Type B pancreatic cell (in vitro differentiated cells): Measurements from ENCODE around the gene IL22RA1. TPM values are rescaled to one million over a fixed set of nuclear protein-coding genes. Genes with fewer than 3 reads are reported as not detected.

Experiments
- DNase-seq: peaks from one replicate; pipeline ENCODE4 v3.0.0; 2021; ENCODE audit warnings: mixed read lengths; ENCODE audit not compliant: unreplicated experiment; ENCODE audit errors: extremely low spot score
- H3K27ac Mint-ChIP-seq: 2 replicates; pipeline ENCODE4 v1.8.0; 2021; ENCODE audit warnings: mild to moderate bottlenecking, mixed read lengths
- H3K27me3 Mint-ChIP-seq: 2 replicates; pipeline ENCODE4 v1.8.0; 2021; ENCODE audit warnings: mixed read lengths
- H3K36me3 Mint-ChIP-seq: 2 replicates; pipeline ENCODE4 v1.8.0; 2021; ENCODE audit warnings: mixed read lengths
- H3K4me1 Mint-ChIP-seq: one replicate; pipeline ENCODE4 v1.8.0; 2021; ENCODE audit warnings: mixed read lengths; ENCODE audit not compliant: unreplicated experiment
- H3K4me3 Mint-ChIP-seq: 2 replicates; pipeline ENCODE4 v1.8.0; 2021; ENCODE audit warnings: mild to moderate bottlenecking, mixed read lengths
- H3K9me3 Mint-ChIP-seq: 2 replicates; pipeline ENCODE4 v1.8.0; 2021; ENCODE audit warnings: mixed read lengths
- total RNA-seq: library from RNA; stranded (reverse); gene quantifications from 2 replicates; pipeline ENCODE4 v1.2.1, GENCODE V29; 2021; ENCODE audit warnings: low replicate concordance
- TF ChIP-seq, protein P1 (sequence below): fragments of 200-600 bp; sonication (generic); conservative IDR thresholded peaks from 2 replicates; pipeline ENCODE4 v1.5.0; 2021; ENCODE audit warnings: antibody characterized with exemption, mild to moderate bottlenecking

Gene IL22RA1
- total RNA-seq, 1 donor from 2014 or later: 1.1 TPM

- H3K27me3 Mint-ChIP-seq: no peaks in the 10 kb centered on the region
- H3K9me3 Mint-ChIP-seq: peaks cover 5% of the 10 kb centered on the region
- TF ChIP-seq, protein P1, sequence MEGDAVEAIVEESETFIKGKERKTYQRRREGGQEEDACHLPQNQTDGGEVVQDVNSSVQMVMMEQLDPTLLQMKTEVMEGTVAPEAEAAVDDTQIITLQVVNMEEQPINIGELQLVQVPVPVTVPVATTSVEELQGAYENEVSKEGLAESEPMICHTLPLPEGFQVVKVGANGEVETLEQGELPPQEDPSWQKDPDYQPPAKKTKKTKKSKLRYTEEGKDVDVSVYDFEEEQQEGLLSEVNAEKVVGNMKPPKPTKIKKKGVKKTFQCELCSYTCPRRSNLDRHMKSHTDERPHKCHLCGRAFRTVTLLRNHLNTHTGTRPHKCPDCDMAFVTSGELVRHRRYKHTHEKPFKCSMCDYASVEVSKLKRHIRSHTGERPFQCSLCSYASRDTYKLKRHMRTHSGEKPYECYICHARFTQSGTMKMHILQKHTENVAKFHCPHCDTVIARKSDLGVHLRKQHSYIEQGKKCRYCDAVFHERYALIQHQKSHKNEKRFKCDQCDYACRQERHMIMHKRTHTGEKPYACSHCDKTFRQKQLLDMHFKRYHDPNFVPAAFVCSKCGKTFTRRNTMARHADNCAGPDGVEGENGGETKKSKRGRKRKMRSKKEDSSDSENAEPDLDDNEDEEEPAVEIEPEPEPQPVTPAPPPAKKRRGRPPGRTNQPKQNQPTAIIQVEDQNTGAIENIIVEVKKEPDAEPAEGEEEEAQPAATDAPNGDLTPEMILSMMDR: no peak
- H3K27ac Mint-ChIP-seq: no peak overlapping the region
- H3K4me3 Mint-ChIP-seq: no peak overlapping the region
- H3K36me3 Mint-ChIP-seq: peaks cover 3% of the 10 kb centered on the region
- DNase-seq: no peak
- peaks cover 9% of the 10 kb centered on the region for H3K4me1 Mint-ChIP-seq
Measured at GRCh38 chr1:24138476-24139221, 4.3 kb downstream of the IL22RA1 start.

DNA sequence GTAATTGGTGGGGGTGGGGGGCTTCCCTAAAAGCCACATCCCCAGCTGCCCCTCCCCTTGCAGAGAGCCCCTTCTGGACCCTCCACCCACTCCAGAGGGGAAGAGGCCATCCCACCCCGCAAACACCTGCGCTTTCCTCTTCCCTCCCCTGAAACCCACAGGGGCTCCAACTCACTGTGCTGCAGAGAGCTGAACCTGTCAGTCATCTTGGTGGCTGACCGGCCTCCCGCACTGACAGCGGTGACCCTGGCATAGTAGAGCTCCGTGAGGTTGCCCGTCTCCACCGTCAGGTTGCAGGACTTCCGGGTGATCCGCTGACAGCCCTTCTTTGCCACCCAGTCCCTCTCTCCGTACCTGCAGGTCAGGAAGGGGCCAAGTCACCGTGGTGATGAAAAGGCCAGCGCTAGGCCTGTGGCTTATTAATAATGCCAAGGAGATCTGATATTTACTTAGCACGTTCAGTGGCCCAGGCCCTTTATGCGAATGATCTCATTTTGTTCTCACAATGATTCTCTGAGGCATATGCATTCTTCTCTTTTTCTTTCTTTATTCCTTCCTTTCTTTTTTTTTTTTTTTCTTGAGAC is 5.9 kb downstream of the IL22RA1 start:
- peaks cover 5% of the 10 kb centered on the region for H3K9me3 Mint-ChIP-seq
- peaks cover 8% of the 10 kb centered on the region for H3K4me1 Mint-ChIP-seq
- peaks cover 3% of the 10 kb centered on the region for H3K36me3 Mint-ChIP-seq
- H3K27me3 Mint-ChIP-seq: no peaks in the 10 kb centered on the region
- no peak overlapping the region for H3K27ac Mint-ChIP-seq
- no peak overlapping the region for H3K4me3 Mint-ChIP-seq
- no peak for DNase-seq
- TF ChIP-seq, protein P1: no peak

GRCh38 chr1:24134376-24134775 is 8.6 kb downstream of the IL22RA1 start:
- H3K27ac Mint-ChIP-seq: no peak overlapping the region
- H3K27me3 Mint-ChIP-seq: no peaks in the 10 kb centered on the region
- peaks cover 5% of the 10 kb centered on the region for H3K9me3 Mint-ChIP-seq
- peaks cover 3% of the 10 kb centered on the region for H3K36me3 Mint-ChIP-seq
- TF ChIP-seq, protein P1: no peak
- peaks cover 8% of the 10 kb centered on the region for H3K4me1 Mint-ChIP-seq
- H3K4me3 Mint-ChIP-seq: no peak overlapping the region
- DNase-seq: no peak

- peaks cover 8% of the 10 kb centered on the region for H3K4me1 Mint-ChIP-seq
- no peaks in the 10 kb centered on the region for H3K27me3 Mint-ChIP-seq
- H3K4me3 Mint-ChIP-seq: no peak overlapping the region
- TF ChIP-seq, protein P1: no peak
- DNase-seq: no peak
- H3K36me3 Mint-ChIP-seq: peaks cover 3% of the 10 kb centered on the region
- H3K27ac Mint-ChIP-seq: no peak overlapping the region
- H3K9me3 Mint-ChIP-seq: peaks cover 5% of the 10 kb centered on the region
Measured at GRCh38 chr1:24133819-24134218, 9.1 kb downstream of the IL22RA1 start.

DNA sequence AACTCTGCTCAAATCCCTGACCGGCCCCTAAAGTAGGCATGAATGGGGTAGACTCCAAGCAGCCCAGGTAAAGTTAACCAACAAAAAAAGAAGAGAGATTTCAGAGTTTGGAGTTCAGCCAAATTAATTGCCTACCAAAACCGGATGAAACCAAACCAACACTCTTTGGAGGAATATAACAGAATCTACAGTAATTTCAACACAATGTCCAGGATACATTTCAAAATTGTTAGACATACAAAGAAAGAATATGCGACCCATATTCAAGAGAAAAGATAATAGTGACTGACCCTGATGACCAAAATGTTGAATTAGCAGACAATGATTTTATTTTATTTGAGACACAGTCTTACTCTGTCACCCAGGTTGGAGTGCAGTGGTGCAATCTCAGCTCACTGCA is 12.6 kb downstream of the IL22RA1 start:
- no peak overlapping the region for H3K27ac Mint-ChIP-seq
- H3K27me3 Mint-ChIP-seq: no peaks in the 10 kb centered on the region
- no peaks in the 10 kb centered on the region for H3K36me3 Mint-ChIP-seq
- DNase-seq: no peak
- TF ChIP-seq, protein P1: no peak
- no peaks in the 10 kb centered on the region for H3K9me3 Mint-ChIP-seq
- H3K4me3 Mint-ChIP-seq: no peak overlapping the region
- H3K4me1 Mint-ChIP-seq: no peaks in the 10 kb centered on the region
